Esophagus squamous epithelium (tissue), 5 donors: ENCODE measurements around the gene SVIL. TPM values are rescaled to one million over a fixed set of nuclear protein-coding genes. Genes with fewer than 3 reads are reported as not detected.

Experiments
- DNase-seq: peaks from one replicate; lab custom pipeline; 2025; lab: John Stamatoyannopoulos, UW
- H3K27ac ChIP-seq, 4 donors: fragments of 200-600 bp; sonication (generic); one replicate each; pipeline ENCODE4 v1.5.1; 2016 to 2019; ENCODE audit warnings: mild to moderate bottlenecking in 1 of 4
- H3K27me3 ChIP-seq, 4 donors: fragments of 200-600 bp; sonication (generic); 1 replicate in 3 of 4; 2 replicates in 1 of 4; pipeline versions ENCODE4 v1.5.1 to v1.6.0; 2017 to 2021; ENCODE audit warnings: antibody characterized with exemption in 1 of 4
- H3K36me3 ChIP-seq, 3 donors: fragments of 200-600 bp; sonication (generic); one replicate each; pipeline ENCODE4 v1.5.1; 2016 to 2019
- H3K4me1 ChIP-seq, 3 donors: fragments of 200-600 bp; sonication (generic); one replicate each; pipeline ENCODE4 v1.5.1; 2017 to 2019
- H3K4me3 ChIP-seq, 4 donors: fragments of 200-600 bp; sonication (generic); 1 replicate in 3 of 4; 2 replicates in 1 of 4; pipeline ENCODE4 v1.5.1; 2016 to 2019; ENCODE audit warnings: mild to moderate bottlenecking in 2 of 4, moderate library complexity in 1 of 4
- H3K9me3 ChIP-seq, 3 donors: fragments of 200-600 bp; sonication (generic); one replicate each; pipeline ENCODE4 v1.5.1; 2016 to 2019
- POLR2A ChIP-seq, 4 donors: fragments of 450-650 bp; IDR thresholded peaks; one replicate each; pipeline ENCODE4 v1.6.1; 2017; ENCODE audit warnings: antibody characterized with exemption in 4 of 4, mild to moderate bottlenecking in 4 of 4, moderate library complexity in 3 of 4
- WGBS, 2 donors: methylation state at CpG; one replicate each; pipeline ENCODE4 v1.1.5; 2018; 5-methylcytosine and 5-hydroxymethylcytosine counted together
- intact Hi-C: fragments of 100-400 bp; cut with DNase I; formaldehyde crosslinking; loops from one replicate; pipeline ENCODE4 v1.15.0; 2022
- total RNA-seq, 4 donors: library from RNA; depleted of rRNA; stranded (reverse); fragments of >200 nt; gene quantifications; one replicate each; pipeline ENCODE4 v1.1.0, GENCODE V29; 2016
- TF ChIP-seq, protein P1 (sequence below), 6 experiments: fragments of 450-650 bp in 4 of 6; fragments of 200-600 bp in 2 of 6; sonication (generic) in 2 of 6; IDR thresholded peaks; one replicate each; pipeline ENCODE4 v1.5.1; 2016 to 2019; ENCODE audit warnings: antibody characterized with exemption in 6 of 6, mild to moderate bottlenecking in 4 of 6, moderate library complexity in 4 of 6
- donor health status: DM: yes; HTN: yes; CAD: no.

Gene SVIL
- total RNA-seq, 4 donors from 2014 or later = 71.1 to 227 (median 147) TPM

DNA sequence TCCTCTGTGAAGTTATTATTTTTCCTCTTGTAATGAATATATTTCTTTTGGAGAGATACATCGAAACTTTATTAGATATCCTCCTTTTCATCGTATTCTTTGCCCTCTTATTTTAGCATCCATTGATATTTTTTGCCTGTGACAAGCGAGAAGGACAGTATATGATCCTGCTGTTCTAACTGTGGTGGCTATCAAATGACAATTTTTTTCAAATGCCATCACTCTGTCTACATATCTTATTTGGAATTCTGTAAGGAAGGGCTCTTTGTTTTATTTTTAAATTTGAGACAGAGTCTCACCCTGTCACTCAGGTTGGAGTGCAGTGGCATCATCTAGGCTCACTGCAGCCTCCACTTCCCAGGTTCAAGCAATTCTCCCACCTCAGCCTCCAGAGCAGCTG is 217.4 kb downstream of the SVIL start:
- Histone ChIP-seq H3K4me3 (no peak overlapping the region), H3K36me3 (peaks cover 7 to 50% (median 9%) of the 10 kb centered on the region in 3 donors), H3K4me1 (peaks cover 0 to 26% (median 9%) of the 10 kb centered on the region in 3 donors), H3K27me3 (no peaks in the 10 kb centered on the region), H3K9me3 (no peaks in the 10 kb centered on the region), H3K27ac (no peak overlapping the region)
- intact Hi-C loops = no loop called here
- WGBS, 2 donors = 92 to 94% methylated on average over 3 of the region's 3 CpGs
- TF ChIP-seq POLR2A (IDR thresholded peaks at IDR 0.05) = no peak
- TF ChIP-seq, protein P1, sequence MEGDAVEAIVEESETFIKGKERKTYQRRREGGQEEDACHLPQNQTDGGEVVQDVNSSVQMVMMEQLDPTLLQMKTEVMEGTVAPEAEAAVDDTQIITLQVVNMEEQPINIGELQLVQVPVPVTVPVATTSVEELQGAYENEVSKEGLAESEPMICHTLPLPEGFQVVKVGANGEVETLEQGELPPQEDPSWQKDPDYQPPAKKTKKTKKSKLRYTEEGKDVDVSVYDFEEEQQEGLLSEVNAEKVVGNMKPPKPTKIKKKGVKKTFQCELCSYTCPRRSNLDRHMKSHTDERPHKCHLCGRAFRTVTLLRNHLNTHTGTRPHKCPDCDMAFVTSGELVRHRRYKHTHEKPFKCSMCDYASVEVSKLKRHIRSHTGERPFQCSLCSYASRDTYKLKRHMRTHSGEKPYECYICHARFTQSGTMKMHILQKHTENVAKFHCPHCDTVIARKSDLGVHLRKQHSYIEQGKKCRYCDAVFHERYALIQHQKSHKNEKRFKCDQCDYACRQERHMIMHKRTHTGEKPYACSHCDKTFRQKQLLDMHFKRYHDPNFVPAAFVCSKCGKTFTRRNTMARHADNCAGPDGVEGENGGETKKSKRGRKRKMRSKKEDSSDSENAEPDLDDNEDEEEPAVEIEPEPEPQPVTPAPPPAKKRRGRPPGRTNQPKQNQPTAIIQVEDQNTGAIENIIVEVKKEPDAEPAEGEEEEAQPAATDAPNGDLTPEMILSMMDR (IDR thresholded peaks at IDR 0.05) = no peak
- no peak for DNase-seq

DNA sequence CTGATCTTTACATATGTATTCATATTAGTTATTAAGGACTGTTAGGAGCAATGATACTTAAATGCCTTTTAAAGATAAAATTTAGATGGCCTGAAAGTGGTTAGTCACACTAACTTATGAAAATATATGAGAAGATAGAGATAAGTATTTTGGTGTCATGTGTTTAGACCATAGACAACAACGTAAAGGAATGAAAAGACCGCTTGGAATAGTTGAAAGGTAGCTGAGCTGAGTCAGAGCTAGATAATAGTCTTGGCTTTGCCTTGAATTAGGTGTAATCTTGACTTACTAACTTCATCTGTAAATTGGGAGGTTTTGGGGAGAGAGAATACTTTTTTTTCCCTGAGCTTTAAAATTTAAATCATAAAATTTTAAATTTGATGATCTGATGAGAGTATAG is 218.9 kb downstream of the SVIL start:
- Histone ChIP-seq H3K27ac (no peak overlapping the region), H3K36me3 (peaks cover 0 to 36% (median 3%) of the 10 kb centered on the region in 3 donors), H3K9me3 (no peaks in the 10 kb centered on the region), H3K27me3 (no peaks in the 10 kb centered on the region), H3K4me3 (no peak overlapping the region), H3K4me1 (peaks cover 4 to 40% (median 14%) of the 10 kb centered on the region in 3 donors)
- intact Hi-C loops = no loop called here
- no peak for DNase-seq
- 36 to 82% methylated on average over 2 of the region's 2 CpGs for WGBS, 2 donors
- TF ChIP-seq, protein P1 (IDR thresholded peaks at IDR 0.05) = no peak
- TF ChIP-seq POLR2A (IDR thresholded peaks at IDR 0.05) = no peak

DNA sequence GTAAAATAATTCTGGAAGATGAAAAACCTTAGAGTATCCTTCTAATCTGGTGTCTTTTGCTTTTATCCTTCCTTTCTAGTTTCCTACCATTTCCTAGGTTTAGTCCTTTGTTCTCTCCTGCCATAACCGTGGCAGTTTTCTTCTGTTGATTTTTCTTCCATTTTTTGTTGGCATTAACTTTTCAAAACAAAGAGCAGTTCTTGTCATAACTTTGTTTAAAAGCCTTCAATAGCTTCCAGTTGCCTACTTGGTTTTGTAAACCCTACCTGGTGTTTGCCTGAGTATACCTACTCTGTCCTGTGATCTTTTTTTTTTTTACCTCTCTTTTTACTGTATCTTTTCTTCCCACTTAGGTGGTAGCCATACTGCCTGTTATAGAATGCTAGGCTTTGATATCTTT is 220.3 kb downstream of the SVIL start:
- no peak overlapping the region for H3K27ac ChIP-seq
- H3K4me1 ChIP-seq = peaks cover 7 to 49% (median 14%) of the 10 kb centered on the region in 3 donors
- intact Hi-C loops = no loop called here
- H3K36me3 ChIP-seq = peaks cover 0 to 28% (median 0%) of the 10 kb centered on the region in 3 donors
- DNase-seq = no peak
- H3K27me3 ChIP-seq = no peaks in the 10 kb centered on the region
- no peaks in the 10 kb centered on the region for H3K9me3 ChIP-seq
- WGBS, 2 donors = 28 to 33% methylated on average over 1 of the region's 1 CpG
- H3K4me3 ChIP-seq = no peak overlapping the region
- TF ChIP-seq, protein P1 (IDR thresholded peaks at IDR 0.05) = no peak
- no peak for TF ChIP-seq POLR2A (IDR thresholded peaks at IDR 0.05)

DNA sequence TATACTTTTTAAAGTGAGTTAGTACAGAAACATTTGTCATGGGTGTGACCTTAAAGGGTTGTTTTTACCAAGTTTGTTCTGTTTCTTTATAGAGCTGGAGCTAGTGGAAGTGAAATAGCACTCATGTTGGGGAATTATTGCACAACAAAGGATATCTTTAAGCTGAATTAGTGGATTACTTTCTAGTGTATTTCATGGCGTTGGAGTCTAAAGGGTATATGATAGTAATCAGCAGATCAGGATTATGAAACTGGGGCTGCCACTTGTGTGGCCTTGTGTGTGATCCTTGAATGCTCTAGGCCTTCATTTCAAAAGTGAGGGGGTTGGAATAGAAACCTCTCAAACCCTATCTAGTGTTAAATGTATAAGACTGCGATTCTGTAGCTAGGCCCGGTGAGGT is 222.3 kb downstream of the SVIL start:
- no peaks in the 10 kb centered on the region for H3K9me3 ChIP-seq
- peaks cover 7 to 57% (median 19%) of the 10 kb centered on the region in 3 donors for H3K4me1 ChIP-seq
- intact Hi-C loops = no loop called here
- 60 to 68% methylated on average over 3 of the region's 3 CpGs for WGBS, 2 donors
- TF ChIP-seq POLR2A (IDR thresholded peaks at IDR 0.05) = no peak
- TF ChIP-seq, protein P1 (IDR thresholded peaks at IDR 0.05) = no peak
- H3K4me3 ChIP-seq = no peak overlapping the region
- no peak for DNase-seq
- peak overlapping the region in 2 of 4 donors; percentile 18 to 24 for H3K27ac ChIP-seq
- H3K36me3 ChIP-seq = peaks cover 0 to 23% (median 0%) of the 10 kb centered on the region in 3 donors
- no peaks in the 10 kb centered on the region for H3K27me3 ChIP-seq

DNA sequence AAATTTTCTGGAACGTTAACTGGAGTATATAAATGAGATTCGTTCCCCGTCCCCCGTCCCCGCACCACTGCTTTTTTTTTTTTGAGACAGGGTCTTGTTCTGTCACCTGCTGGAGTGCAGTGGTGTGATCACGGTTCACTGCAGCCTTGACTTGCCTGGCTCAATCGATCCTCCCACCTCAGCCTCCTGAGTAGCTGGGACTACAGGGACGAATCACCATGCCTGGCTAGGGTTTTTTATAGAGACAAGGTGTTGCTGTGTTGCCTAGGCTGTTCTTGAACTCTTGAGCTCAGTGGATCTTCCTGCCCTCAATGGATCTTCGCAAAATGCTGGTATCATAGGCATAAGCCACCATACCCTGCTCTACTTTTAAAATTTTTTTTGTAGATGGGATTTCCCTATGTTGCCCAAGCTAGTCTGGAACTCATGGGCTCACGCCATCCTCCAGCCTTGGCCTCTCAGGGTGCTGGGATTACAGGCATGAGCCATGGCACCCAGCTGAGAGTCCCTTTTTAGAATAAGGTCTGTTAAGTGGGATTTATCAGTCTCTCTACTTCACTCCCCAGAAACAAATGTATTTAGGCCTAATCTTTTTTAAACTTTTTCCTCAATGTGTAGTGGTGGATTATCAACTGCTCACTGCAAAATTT is 223.0 kb downstream of the SVIL start:
- H3K9me3 ChIP-seq = no peaks in the 10 kb centered on the region
- intact Hi-C loops = no loop called here
- no peaks in the 10 kb centered on the region for H3K27me3 ChIP-seq
- peaks cover 0 to 16% (median 0%) of the 10 kb centered on the region in 3 donors for H3K36me3 ChIP-seq
- H3K4me1 ChIP-seq = peaks cover 7 to 57% (median 19%) of the 10 kb centered on the region in 3 donors
- no peak for DNase-seq
- H3K4me3 ChIP-seq = no peak overlapping the region
- 86 to 88% methylated on average over 9 to 10 of the region's 10 CpGs for WGBS, 2 donors
- no peak for TF ChIP-seq POLR2A (IDR thresholded peaks at IDR 0.05)
- TF ChIP-seq, protein P1 (IDR thresholded peaks at IDR 0.05) = no peak
- H3K27ac ChIP-seq = peak overlapping the region in 1 of 4 donors; percentile 18
